NCI-H187 (cell line): ENCODE measurements around the gene KLHL41.
"Not testable (repeated sequence)": the region's sequence is repeated elsewhere in the genome, so short reads cannot be mapped to it uniquely, and the experiment has no call there.

ENCODE experiments used
- DNase-seq, 2 experiments: peaks; one replicate each; lab custom pipeline; 2025; lab: John Stamatoyannopoulos, UW

Gene KLHL41

GRCh38 chr2:169573160-169573973, 63.9 kb downstream of the KLHL41 start, which contains the start of gene FASTKD1:
FASTKD1 (minus strand) TSS chr2:169573865; CDS start chr2:169572029, 1,836 bp downstream.
- peak; percentile 68 to 77 for DNase-seq

DNA sequence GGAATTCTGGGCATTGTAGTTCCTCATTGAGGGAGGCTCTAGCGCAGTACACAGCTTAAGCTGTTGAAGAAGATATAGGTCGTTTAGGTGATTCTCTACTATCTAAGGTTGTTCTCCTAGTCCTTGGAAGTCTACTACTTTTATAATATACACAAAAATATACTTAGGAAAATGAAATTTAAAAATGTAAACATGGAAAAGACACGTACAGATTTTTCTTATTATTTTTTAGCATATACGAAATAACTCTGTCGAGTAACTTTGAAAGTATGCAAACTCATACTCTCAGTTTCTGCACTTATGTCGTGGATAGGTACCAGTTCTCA, 64.4 kb downstream of the KLHL41 start:
- no peak for DNase-seq

DNA sequence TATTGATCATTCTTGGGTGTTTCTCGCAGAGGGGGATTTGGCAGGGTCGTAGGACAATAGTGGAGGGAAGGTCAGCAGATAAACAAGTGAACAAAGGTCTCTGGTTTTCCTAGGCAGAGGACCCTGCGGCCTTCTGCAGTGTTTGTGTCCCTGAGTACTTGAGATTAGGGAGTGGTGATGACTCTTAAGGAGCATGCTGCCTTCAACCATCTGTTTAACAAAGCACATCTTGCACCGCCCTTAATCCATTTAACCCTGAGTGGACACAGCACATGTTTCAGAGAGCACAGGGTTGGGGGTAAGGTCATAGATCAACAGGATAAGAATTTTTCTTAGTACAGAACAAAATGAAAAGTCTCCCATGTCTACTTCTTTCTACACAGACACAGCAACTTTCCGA, 65.0 kb downstream of the KLHL41 start:
- DNase-seq = not testable (repeated sequence)

DNA sequence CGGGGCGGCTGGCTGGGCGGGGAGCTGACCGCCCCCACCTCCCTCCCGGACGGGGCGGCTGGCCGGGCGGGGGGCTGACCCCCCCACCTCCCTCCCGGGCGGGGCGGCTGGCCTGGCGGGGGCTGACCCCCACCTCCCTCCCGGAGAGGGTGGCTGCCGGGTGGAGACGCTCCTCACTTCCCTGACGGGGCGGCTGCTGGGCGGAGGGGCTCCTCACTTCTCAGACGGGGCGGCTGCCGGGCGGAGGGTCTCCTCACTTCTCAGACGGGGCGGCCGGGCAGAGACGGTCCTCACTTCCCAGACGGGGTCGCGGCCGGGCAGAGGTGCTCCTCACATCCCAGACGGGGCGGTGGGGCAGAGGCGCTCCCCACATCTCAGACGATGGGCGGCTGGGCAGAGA, 65.8 kb downstream of the KLHL41 start:
- DNase-seq = not testable (repeated sequence)
